Bronchial epithelial cell (primary cell): ENCODE data around the gene TP73. TPM values are rescaled to one million over a fixed set of nuclear protein-coding genes. Genes with fewer than 3 reads are reported as not detected.
A peak's percentile ranks its signal among the peaks of the same experiment; 100 is the strongest.

ENCODE experiments used
- DNase-seq: peaks from one replicate; pipeline ENCODE4 v3.0.0-alpha.2; 2010; ENCODE audit warnings: low read depth
- FAIRE-seq: peaks from 2 replicates; lab custom pipeline; 2011; peaks lifted over from hg19 to GRCh38; lab: Jason Lieb, UNC
- H3K27me3 ChIP-seq: 2 replicates; pipeline ENCODE4 v1.5.1; 2011; ENCODE audit warnings: low read length; ENCODE audit not compliant: control insufficient read depth, insufficient read depth
- H3K36me3 ChIP-seq: 2 replicates; pipeline ENCODE4 v1.5.1; 2011; ENCODE audit warnings: low read length; ENCODE audit not compliant: control insufficient read depth, insufficient read depth
- H3K4me3 ChIP-seq: 2 replicates; pipeline ENCODE4 v1.5.1; 2011; ENCODE audit warnings: mild to moderate bottlenecking, low read depth, low read length, control low read depth
- total RNA-seq: library from RNA; depleted of rRNA; stranded (reverse); fragments of >200 nt; gene quantifications from 2 replicates; pipeline ENCODE4 v1.2.1, GENCODE V29; 2014
- TF ChIP-seq, protein P1 (sequence below): IDR thresholded peaks from 2 replicates; pipeline ENCODE4 v1.5.1; 2011; ENCODE audit warnings: mild to moderate bottlenecking, moderate library complexity, low read length, control low read depth, inconsistent platforms; ENCODE audit not compliant: insufficient read depth, severe bottlenecking

Gene TP73
- total RNA-seq, 1 donor from 2014 or later = under 0.01 TPM

DNA sequence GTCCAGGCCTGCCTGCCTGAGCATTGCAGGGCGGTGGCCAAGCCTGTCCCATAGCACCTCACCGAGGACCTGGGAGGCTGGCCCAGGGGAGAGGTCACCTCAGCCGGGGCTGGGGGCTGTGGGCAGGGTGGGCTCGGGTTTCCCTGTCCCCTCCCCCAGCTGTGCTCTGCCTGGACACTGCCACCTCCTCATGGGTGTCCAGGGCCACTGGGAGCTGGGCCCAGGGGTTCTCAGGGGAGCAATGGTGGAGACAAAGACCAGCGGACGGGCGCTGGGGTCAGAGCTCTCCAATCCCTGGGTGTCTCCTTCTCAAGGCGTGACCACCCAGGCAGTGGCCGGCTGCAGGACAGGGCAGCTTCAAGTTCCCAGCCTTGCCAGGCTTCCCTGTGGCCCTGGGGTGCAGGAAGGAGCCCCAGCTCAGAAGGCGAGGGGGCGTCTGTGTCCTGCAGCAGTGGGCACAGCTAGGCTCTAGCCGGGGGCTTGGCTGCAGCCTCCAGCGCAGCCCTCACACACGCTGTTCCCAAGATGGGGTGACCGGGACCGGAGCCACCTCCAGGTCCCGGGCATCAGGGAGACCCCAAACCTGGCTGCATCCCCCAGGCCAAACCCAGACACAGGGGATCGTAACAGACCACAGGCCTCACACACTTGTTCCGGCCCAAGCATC, 29.0 kb downstream of the TP73 start:
- H3K27me3 ChIP-seq = no peaks in the 10 kb centered on the region
- DNase-seq (no peak), FAIRE-seq (no peak)
- TF ChIP-seq, protein P1, sequence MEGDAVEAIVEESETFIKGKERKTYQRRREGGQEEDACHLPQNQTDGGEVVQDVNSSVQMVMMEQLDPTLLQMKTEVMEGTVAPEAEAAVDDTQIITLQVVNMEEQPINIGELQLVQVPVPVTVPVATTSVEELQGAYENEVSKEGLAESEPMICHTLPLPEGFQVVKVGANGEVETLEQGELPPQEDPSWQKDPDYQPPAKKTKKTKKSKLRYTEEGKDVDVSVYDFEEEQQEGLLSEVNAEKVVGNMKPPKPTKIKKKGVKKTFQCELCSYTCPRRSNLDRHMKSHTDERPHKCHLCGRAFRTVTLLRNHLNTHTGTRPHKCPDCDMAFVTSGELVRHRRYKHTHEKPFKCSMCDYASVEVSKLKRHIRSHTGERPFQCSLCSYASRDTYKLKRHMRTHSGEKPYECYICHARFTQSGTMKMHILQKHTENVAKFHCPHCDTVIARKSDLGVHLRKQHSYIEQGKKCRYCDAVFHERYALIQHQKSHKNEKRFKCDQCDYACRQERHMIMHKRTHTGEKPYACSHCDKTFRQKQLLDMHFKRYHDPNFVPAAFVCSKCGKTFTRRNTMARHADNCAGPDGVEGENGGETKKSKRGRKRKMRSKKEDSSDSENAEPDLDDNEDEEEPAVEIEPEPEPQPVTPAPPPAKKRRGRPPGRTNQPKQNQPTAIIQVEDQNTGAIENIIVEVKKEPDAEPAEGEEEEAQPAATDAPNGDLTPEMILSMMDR = no peak
- no peak overlapping the region for H3K4me3 ChIP-seq
- no peaks in the 10 kb centered on the region for H3K36me3 ChIP-seq

DNA sequence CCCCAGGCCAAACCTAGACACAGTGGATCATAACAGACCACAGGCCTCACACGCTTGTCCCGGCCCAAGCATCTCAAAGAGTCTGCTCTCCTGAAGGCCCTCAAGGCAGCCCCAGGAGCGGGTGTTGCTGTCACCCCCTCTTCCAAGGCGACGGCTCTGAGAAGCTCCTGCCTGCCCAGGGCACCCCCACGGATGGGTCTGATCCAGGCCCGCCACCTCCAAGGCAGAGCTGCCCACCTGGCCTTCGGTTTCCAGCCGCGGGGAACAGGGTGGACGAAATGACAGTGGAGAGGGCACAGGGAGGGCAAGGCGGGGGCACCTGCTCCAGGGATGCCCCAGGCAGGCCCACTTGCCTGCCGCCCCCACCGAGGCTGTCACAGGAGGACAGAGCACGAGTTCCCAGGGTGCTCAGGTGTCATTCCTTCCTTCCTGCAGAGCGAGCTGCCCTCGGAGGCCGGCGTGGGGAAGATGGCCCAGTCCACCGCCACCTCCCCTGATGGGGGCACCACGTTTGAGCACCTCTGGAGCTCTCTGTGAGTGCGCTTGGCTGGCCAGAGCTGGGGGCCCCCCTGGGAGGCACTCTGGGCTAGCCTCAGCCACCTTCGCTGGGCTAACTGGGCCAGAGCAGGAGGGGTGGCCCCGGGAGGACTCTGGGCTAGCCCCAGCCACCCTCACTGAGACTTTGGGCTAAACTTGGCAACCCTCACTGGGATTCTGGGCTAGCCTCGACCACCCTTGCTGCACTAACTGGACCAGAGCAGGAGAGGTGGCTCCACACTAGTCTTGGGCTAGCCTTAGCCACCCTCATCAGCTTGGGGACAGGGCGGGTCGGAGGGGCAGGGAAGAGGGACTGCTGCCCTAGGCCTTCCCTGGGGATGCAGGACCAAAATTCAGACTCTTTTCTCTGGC, 29.8 kb downstream of the TP73 start:
- Histone ChIP-seq H3K4me3 (no peak overlapping the region), H3K27me3 (no peaks in the 10 kb centered on the region), H3K36me3 (no peaks in the 10 kb centered on the region)
- DNase-seq (no peak), FAIRE-seq (no peak)
- TF ChIP-seq, protein P1 = no peak

- Histone ChIP-seq H3K36me3 (no peaks in the 10 kb centered on the region), H3K27me3 (no peaks in the 10 kb centered on the region), H3K4me3 (no peak overlapping the region)
- DNase-seq (no peak), FAIRE-seq (no peak)
- TF ChIP-seq, protein P1 = no peak
Measured at GRCh38 chr1:3683197-3683596, 30.9 kb downstream of the TP73 start.

GRCh38 chr1:3683992-3684391, 31.7 kb downstream of the TP73 start:
- no peak for DNase-seq
- Histone ChIP-seq H3K36me3 (no peaks in the 10 kb centered on the region), H3K27me3 (no peaks in the 10 kb centered on the region), H3K4me3 (peak overlapping the region; percentile 16)
- no peak for FAIRE-seq
- TF ChIP-seq, protein P1 = no peak

GRCh38 chr1:3685222-3685621, 32.9 kb downstream of the TP73 start:
- DNase-seq = peak; percentile 75
- Histone ChIP-seq H3K4me3 (no peak overlapping the region), H3K27me3 (no peaks in the 10 kb centered on the region), H3K36me3 (no peaks in the 10 kb centered on the region)
- FAIRE-seq = no peak
- TF ChIP-seq, protein P1 = no peak
